Pancreas (tissue), 10 donors: Measurements from ENCODE around the gene ASB1. TPM values are rescaled to one million over a fixed set of nuclear protein-coding genes. Genes with fewer than 3 reads are reported as not detected.

Source experiments
- ATAC-seq, 4 donors: fragments of 200-7000 bp; cut with Tn5 transposase; one replicate each; pipeline versions ENCODE4 v1.8.0 to v1.9.1; 2020; ENCODE audit warnings: mild to moderate bottlenecking in 4 of 4, moderate library complexity in 4 of 4
- DNase-seq, 6 donors: peaks; one replicate each; pipeline ENCODE4 v3.0.0-alpha.2; 2020
- FAIRE-seq: peaks from 2 replicates; lab custom pipeline; 2012; peaks lifted over from hg19 to GRCh38; lab: Jason Lieb, UNC
- H3K27ac ChIP-seq, 4 donors: fragments of 200-600 bp; sonication (generic); 1 replicate in 3 of 4; 2 replicates in 1 of 4; pipeline versions ENCODE4 v1.5.0 to v1.8.0; 2020
- H3K27me3 ChIP-seq, 4 donors: fragments of 200-600 bp; one replicate each; pipeline ENCODE4 v1.8.0; 2021
- H3K36me3 ChIP-seq, 3 donors: fragments of 200-600 bp; sonication (generic) in 1 of 3; one replicate each; pipeline versions ENCODE4 v1.5.0 to v1.8.0; 2020 to 2021
- H3K4me1 ChIP-seq, 3 donors: fragments of 200-600 bp; one replicate each; pipeline ENCODE4 v1.8.0; 2021
- H3K4me3 ChIP-seq, 4 donors: fragments of 200-600 bp; sonication (generic) in 2 of 4; one replicate each; pipeline versions ENCODE4 v1.5.0 to v1.8.0; 2020 to 2021
- H3K9me3 ChIP-seq, 4 donors: fragments of 200-600 bp; one replicate each; pipeline ENCODE4 v1.8.0; 2021
- WGBS, 2 donors: extraction: QIAGEN DNeasy Blood & Tissue Kit; methylation state at CpG; one replicate each; pipeline ENCODE4 v1.1.7; 2013; 5-methylcytosine and 5-hydroxymethylcytosine counted together
- intact Hi-C, 3 donors: fragments of 100-400 bp; cut with DNase I; formaldehyde crosslinking; loops; one replicate each; pipeline versions ENCODE4 v1.11.1 to v1.14.2; 2022
- polyA plus RNA-seq, 2 donors: library from polyadenylated mRNA; stranded (reverse); fragments of 200-250 nt; gene quantifications; one replicate each; pipeline ENCODE4 v1.2.3, GENCODE V29; 2013
- total RNA-seq, 6 donors: library from RNA; stranded (reverse); fragmentation: NEBNext Ultra II Directional in 4 of 6; extraction: Animal tissue kit (Norgen Biotek cat#: 25700) in 4 of 6; gene quantifications; one replicate each; pipeline versions ENCODE4 v1.2.1 to v1.2.4, GENCODE V29; 2021 to 2023
- TF ChIP-seq, protein P1 (sequence below), 4 donors: fragments of 200-600 bp; sonication (generic) in 3 of 4; IDR thresholded peaks; one replicate each; pipeline versions ENCODE4 v1.5.0 to v1.8.0; 2021; ENCODE audit warnings: antibody characterized with exemption in 4 of 4
- donor health status: healthy with polysubstance abuse.
- donor health status: DM: no; HTN: no; CAD: no; lungs with moderate emphysema.
- donor health status: DM: no; HTN: no; CAD: no.
- donor health status: control.
- donor health status: control.
- donor health status: Bipolar disorder and iron deficiency.
- donor health status: DM: yes; HTN: yes; CAD: no.
- donor health status: DM: no; HTN: no; CAD: no.
- donor health status: DM: no; HTN: no; CAD: no.
- donor health status: DM: yes; HTN: yes; CAD: no.

The ASB1 gene
- total and polyA plus RNA-seq, 8 donors: 11.3 to 25.1 (median 13.8) TPM

- no peak overlapping the region for H3K27ac ChIP-seq
- no peaks in the 10 kb centered on the region for H3K9me3 ChIP-seq
- FAIRE-seq (no peak), ATAC-seq (no peak), DNase-seq (no peak)
- TF ChIP-seq, protein P1, sequence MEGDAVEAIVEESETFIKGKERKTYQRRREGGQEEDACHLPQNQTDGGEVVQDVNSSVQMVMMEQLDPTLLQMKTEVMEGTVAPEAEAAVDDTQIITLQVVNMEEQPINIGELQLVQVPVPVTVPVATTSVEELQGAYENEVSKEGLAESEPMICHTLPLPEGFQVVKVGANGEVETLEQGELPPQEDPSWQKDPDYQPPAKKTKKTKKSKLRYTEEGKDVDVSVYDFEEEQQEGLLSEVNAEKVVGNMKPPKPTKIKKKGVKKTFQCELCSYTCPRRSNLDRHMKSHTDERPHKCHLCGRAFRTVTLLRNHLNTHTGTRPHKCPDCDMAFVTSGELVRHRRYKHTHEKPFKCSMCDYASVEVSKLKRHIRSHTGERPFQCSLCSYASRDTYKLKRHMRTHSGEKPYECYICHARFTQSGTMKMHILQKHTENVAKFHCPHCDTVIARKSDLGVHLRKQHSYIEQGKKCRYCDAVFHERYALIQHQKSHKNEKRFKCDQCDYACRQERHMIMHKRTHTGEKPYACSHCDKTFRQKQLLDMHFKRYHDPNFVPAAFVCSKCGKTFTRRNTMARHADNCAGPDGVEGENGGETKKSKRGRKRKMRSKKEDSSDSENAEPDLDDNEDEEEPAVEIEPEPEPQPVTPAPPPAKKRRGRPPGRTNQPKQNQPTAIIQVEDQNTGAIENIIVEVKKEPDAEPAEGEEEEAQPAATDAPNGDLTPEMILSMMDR (IDR thresholded peaks at IDR 0.05): no peak
- 91 to 92% methylated on average over 10 of the region's 10 CpGs for WGBS, 2 donors
- H3K36me3 ChIP-seq: no peaks in the 10 kb centered on the region
- H3K27me3 ChIP-seq: no peaks in the 10 kb centered on the region
- H3K4me1 ChIP-seq: no peaks in the 10 kb centered on the region
- no peak overlapping the region for H3K4me3 ChIP-seq
- intact Hi-C loops: no loop called here
These were observed 68.7 kb downstream of the ASB1 start for GRCh38 chr2:238495422-238495821.

- intact Hi-C loops: no loop called here
- DNase-seq: no peak
These were observed 70.3 kb downstream of the ASB1 start for GRCh38 chr2:238496756-238497609.

DNA sequence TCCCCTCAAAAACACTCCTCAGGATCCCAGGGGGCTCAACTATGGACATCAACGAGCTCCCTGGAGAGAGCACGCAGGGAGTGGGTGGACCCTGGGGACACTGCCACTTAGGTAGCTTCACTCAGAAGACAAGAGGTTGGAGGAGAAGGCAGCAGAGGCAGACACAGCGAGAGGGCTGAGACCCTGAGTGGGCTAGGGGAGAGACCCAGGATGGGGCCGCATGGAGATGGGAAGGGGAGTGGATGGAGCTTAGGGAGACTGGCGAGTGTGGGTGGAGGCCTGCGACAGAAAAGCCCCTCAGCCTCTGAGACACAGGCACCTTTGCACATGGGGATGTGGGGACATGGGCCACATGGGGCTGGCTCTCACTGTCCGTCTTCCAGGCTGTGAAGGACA, 70.9 kb downstream of the ASB1 start:
- Histone ChIP-seq H3K27ac (no peak overlapping the region), H3K36me3 (no peaks in the 10 kb centered on the region), H3K9me3 (no peaks in the 10 kb centered on the region), H3K27me3 (no peaks in the 10 kb centered on the region), H3K4me3 (no peak overlapping the region), H3K4me1 (no peaks in the 10 kb centered on the region)
- FAIRE-seq: no peak
- ATAC-seq: no peak
- intact Hi-C loops: no loop called here
- TF ChIP-seq, protein P1 (IDR thresholded peaks at IDR 0.05): no peak
- no peak for DNase-seq
- 85 to 93% methylated on average over 7 of the region's 7 CpGs for WGBS, 2 donors

More at GRCh38 chr2:238496756-238497609, 70.3 kb downstream of the ASB1 start:
- no peaks in the 10 kb centered on the region for H3K36me3 ChIP-seq
- ATAC-seq (no peak), FAIRE-seq (no peak)
- H3K27ac ChIP-seq: no peak overlapping the region
- WGBS, 2 donors: 85 to 89% methylated on average over 23 of the region's 23 CpGs
- H3K9me3 ChIP-seq: no peaks in the 10 kb centered on the region
- no peaks in the 10 kb centered on the region for H3K4me1 ChIP-seq
- TF ChIP-seq, protein P1 (IDR thresholded peaks at IDR 0.05): no peak
- H3K4me3 ChIP-seq: no peak overlapping the region
- H3K27me3 ChIP-seq: no peaks in the 10 kb centered on the region

GRCh38 chr2:238498188-238498587, 71.5 kb downstream of the ASB1 start:
- WGBS, 2 donors: 88 to 92% methylated on average over 8 of the region's 8 CpGs
- FAIRE-seq (no peak), ATAC-seq (no peak), DNase-seq (no peak)
- no peaks in the 10 kb centered on the region for H3K9me3 ChIP-seq
- H3K36me3 ChIP-seq: no peaks in the 10 kb centered on the region
- H3K27me3 ChIP-seq: no peaks in the 10 kb centered on the region
- intact Hi-C loops: no loop called here
- H3K27ac ChIP-seq: no peak overlapping the region
- no peak overlapping the region for H3K4me3 ChIP-seq
- TF ChIP-seq, protein P1 (IDR thresholded peaks at IDR 0.05): no peak
- no peaks in the 10 kb centered on the region for H3K4me1 ChIP-seq

DNA sequence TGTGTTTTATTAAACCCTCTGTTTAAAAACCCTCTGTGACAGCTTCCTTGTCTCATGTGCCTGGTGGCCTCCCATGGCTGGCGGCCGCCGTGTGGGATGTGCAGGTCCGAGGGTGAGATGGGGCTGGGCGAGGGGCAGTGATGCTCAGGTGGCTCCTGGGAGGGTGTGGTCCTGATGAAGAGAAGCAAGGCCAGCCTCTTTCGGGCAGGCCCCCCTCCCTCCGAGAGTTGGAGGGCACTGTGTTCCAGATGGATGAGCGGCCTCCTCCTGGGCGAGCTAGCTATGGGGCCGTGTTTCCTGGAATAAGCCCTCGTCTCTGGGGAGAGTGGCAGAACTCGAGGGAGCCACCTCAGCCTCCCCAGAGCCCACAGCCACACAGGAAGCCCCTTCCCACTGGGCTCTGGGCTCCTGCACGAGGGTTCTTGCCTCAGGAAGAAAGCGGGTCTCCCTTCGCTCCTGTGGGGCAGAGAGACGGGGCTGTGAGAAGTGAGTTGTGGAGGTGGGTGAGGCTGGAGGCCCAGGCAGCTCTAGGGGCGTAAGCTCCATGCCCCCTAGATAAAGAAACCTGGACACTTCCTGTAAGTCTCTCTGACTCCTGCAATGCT, 72.1 kb downstream of the ASB1 start:
- no peaks in the 10 kb centered on the region for H3K27me3 ChIP-seq
- no peak for FAIRE-seq
- TF ChIP-seq, protein P1 (IDR thresholded peaks at IDR 0.05): no peak
- H3K4me3 ChIP-seq: no peak overlapping the region
- DNase-seq: no peak
- H3K36me3 ChIP-seq: no peaks in the 10 kb centered on the region
- no peak overlapping the region for H3K27ac ChIP-seq
- whole genome bisulfite sequencing, 2 donors: 85 to 90% methylated on average over 17 of the region's 17 CpGs
- intact Hi-C loops: no loop called here
- H3K9me3 ChIP-seq: no peaks in the 10 kb centered on the region
- no peaks in the 10 kb centered on the region for H3K4me1 ChIP-seq
- ATAC-seq: no peak
